Nucleus accumbens (tissue), 56 donors: ENCODE measurements around the gene NPAS2.

ENCODE experiments used
- DNase-seq, 56 donors: peaks; one replicate each; lab custom pipeline; 2025; lab: John Stamatoyannopoulos, UW

The NPAS2 gene

DNA sequence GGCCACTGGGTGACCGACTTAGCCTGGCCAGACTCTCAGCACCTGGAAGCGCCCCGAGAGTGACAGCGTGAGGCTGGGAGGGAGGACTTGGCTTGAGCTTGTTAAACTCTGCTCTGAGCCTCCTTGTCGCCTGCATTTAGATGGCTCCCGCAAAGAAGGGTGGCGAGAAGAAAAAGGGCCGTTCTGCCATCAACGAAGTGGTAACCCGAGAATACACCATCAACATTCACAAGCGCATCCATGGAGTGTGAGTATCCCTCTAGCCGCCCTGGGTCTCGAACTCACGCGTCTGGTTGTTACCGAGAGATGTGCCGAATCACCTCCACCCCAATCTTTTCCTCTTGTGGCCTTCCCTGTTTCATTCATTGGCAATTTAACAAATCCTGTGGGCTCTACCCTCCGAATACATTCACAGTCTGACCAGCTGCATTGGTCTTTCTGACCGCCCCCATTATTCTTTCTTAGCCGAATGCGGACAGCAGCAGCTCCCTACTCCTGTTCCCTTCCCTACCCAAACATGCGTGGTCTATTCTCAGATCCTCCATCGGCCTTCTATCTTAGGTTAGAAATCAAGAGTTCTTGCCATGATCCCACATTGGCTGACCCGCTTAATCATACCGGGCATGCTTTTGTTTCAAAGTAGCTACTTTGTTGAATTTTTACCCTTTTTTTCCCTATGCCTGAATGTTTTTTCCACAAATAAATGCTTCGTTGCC is 182.8 kb downstream of the NPAS2 start:
- DNase-seq = peak in 1 of 56 donors; percentile 71

DNA sequence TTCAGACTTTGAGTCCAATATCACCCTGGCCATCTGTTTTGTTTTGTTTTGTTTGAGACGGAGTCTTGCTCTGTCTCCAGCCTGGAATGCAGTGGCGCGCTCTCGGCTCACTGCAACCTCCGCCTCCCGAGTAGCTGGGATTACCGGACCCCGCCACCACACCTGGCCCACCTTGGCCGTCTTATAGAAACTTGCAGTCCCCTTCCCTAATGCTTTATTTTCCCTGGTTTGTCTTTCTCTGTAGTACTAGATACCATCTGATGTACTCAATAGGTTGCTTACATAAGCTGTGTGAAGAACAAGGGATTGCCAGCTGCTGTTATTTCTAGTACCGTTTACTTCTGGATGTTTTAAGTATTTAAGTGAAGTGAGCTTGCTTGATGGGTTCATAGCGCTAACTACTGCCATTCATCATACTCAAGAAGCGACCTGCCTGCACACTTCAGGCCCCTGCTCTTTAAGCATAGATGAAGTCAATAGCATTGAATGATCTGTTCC is 183.4 kb downstream of the NPAS2 start:
- no peak for DNase-seq

DNA sequence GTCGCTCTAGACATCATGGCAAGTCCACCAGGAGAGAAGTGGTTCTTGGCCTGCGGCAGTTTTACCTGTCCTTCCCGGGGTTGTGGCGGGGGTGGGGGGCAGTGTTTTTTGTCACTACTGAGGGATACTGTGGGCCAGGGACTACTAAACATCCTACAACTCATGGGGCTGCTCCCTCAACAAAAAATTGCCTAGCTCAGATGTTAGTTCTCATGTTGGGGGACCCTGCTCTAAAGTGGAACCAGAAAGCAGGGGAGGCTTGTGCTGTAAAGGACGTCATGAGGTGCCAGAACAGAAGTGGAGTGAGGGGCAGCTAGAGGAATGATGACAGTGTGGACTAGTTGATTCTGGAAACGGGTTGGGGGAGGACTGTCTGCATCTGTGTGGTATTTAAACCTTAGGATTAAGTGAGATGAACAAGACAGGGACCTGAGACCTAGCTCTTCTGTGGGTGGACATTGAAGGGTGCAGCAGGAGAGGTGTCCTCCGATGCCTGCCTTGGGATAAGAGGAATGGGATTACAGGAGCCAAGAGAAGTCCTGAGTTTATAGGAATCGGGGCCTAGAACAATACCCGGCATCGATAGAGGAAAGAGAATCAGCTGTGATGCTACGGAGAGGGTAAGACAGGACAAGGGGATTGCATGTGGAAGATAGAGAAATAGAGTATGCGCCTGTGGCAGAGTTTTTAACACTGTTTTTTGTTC is 184.8 kb downstream of the NPAS2 start:
- no peak for DNase-seq

DNA sequence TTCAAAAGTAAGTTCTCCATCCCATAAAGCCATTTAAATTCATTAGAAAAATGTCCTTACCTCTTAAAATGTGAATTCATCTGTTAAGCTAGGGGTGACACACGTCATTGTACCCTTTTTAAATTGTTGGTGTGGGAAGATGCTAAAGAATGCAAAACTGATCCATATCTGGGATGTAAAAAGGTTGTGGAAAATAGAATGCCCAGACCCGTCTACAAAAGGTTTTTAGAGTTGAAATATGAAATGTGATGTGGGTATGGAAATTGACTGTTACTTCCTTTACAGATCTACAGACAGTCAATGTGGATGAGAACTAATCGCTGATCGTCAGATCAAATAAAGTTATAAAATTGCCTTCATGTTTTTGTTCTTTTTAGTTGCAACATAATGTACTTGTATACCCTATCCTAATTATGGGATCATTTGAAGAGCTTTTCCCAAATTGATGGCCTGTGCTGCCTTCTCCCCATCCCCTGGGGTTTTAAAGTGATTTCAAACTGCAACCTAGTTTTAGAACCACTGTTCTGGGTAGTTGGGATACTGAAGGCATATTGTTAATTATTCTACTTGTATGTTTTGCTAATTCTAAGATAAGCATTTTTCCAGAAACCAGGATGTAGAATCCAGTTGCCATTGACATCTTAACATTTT is 186.3 kb downstream of the NPAS2 start:
- DNase-seq = no peak

DNA sequence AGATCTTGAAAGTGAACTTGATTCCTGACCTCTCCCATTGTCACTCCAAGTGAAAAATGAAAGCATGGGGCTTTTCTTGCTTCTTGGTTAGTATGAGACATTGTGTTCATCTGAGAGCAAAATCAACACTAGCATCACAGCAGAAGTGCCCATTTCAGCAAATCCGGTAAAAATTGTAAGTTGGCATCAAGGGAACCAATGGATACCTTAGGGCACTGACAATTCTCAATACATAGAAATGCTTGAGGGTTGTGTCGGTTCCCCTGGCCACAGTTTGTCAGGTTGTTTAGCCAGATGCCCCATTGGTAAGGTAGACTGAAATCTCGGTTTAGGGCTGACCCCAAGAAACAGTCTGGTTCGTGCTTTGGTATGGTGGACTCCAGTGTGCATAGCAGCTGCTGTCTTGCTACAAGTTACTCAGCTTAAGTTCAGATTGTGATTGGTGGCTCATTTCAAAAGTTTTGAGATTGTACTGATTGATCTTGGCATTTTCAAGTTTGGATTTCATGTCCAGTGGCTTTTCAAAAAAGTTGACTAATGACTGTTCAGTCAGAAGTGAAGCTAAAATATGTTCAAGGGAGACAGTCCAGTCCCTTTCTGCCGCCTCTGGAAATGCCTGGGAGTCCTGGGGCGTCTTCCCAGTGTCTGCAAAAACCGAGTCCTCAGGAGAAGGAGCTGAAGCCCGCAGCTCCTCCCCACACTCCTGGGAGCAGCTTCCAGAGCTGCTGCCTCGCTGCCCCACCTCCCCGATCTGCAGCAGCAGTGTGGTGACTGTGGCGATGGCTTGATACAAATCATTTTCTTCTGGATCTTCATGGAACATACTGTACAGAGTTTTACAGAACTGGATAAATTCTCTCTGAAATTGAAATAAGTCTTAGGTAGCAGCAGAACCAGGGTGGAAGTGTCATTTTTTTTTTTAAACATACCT is 187.7 kb downstream of the NPAS2 start:
- peak in 1 of 56 donors; percentile 31 for DNase-seq

DNA sequence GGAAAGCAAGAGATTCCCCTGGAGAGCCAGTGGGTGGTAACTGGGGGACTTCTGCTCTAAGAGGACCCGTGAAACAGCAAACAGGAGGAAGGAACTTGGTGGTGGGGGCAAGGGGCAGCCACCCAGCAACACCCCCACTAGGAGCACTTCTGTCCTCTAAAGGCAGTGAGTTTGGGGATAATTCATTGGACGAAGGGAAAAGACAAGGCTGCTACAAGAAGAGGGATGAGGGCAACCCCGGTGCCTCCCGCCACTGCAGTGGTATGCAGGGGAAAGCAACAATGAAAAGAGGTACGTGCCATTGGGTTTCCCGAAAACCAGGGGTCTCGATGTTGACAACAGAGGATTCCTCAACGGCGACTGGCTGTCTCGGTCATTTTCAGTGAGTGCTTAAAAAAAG is 191.2 kb downstream of the NPAS2 start:
- DNase-seq = no peak

DNA sequence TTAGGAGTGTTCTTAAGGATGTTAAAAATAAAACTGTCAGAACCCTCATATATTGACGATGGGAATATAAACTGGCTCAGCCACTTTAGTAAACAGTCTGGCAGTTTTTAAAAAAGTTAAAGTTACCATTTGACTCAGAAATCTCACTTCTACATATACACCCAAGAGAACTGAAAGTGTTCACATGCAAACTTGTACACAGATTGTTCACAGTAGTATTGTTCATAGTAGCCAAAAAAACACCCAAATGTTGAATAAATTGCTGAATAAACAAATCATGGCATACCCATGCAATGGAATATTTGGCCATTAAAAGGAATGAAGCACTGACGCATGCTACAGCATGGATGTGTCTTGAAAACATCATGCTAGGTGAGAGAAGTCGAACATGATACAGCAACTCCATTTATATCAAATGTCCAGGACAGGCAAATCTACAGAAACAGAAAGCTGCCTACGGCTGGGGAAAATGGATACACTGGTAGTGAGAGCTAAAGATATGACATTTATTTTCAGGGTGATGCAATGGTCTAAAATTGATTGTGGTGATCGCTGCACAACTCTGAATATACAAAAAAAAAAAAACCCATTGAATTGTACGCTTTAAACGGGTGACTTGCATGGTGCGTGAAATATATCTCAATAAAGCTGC is 192.2 kb downstream of the NPAS2 start:
- no peak for DNase-seq

DNA sequence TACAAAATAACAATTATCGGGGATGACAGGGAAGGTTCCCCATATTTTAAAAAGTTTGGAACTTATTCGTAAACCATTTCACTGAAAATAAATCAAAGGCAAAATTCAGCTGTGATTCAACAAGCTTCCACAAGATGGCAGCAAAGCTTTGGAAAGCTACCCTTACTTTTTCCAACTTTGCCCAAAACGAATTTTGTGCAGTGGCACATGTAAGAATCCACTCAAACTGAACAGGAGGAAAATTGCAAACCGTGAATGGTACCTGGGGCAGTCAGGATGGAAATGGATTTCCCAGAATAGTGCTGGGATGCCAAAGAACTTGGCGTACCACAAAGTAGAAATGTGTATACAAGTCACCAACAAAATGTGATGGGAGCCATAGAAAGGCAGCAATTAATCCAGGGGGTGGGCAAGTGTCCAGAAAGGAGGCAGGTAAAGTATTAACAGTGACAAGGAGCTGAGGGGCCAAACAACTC is 192.8 kb downstream of the NPAS2 start:
- DNase-seq = peak in 13 of 56 donors; percentile 6 to 58 (median 15)

DNA sequence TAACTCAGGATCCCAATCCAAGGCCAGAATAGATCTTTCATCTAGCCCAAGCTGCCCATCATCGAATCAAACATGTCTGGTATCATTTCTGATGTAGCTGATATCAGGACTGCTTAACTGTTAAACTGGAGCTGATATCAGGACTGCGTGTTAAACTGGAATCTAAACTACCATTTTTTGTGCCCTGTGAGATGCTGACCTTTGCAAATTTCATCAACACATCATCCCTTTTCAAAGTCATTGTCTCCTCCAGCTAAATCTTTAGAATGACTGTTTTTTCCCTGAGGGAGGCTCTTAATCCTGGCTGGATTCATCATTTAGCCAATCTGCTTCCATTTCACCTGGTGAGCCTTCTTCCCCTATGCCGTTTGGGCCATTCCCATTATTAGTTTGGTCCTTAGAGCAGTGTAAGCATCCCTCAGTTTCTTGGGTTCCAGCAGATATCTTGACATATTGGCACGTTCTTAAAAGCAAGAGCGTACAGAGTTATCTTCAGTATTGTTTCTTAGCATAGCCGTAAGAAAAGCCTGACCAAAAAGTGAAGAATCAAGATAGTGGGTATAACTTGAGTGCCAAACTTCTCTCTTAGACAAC is 194.4 kb downstream of the NPAS2 start:
- no peak for DNase-seq

DNA sequence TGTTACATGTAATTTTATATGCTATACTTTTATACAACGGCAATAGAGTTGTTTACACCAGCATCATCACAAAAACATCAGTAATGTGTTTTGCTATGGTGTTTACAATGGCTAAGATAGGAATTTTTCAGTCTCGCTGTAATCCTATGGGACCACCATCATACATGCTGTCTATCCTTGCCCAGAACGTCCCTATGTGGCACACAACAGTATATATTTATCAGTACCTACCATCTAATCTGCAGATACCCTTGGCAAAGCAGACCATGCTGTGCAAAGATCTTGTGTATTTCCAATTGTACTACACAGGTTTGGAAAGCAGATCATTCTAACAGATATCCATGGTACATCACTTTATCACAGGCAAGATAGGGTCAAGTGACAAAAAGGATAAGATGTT is 197.4 kb downstream of the NPAS2 start:
- DNase-seq = no peak

DNA sequence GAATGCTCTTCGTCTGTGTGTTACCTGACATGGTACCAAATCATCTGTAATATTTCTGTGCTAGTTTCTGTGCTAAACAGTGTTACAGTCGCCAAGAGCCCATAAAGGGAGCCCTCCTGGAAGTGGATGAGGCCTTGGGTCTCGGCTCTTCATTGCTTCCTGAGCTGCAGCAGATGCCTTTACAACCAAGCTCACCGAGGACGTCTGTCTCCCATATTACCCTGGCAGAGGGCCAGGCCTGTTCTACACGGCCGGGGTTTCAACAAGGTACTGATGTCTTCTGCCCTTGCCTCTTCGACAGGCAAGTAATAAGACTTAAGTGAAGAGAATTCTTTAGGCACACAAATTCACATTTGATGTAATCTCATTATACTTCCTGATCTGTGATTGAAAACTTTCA is 199.0 kb downstream of the NPAS2 start:
- DNase-seq = no peak

DNA sequence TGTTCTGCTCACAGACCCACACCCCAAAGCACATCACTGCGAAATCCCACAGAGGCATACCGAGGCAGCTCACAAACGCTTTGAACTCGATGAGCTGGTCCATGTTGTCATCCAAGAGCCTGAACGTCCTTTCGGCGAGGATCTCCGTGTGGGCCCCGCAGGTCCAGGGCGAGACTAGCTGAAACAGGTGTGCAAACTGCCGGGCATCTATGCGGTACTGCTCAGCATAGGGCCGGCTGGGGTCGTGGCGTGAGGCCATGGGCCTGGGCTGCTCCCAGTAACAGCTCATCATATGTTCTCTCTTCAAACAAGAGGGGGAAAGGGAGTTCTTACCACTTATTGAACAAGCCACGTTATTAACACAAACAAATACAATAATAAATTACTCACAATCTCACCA is 202.3 kb downstream of the NPAS2 start:
- no peak for DNase-seq

DNA sequence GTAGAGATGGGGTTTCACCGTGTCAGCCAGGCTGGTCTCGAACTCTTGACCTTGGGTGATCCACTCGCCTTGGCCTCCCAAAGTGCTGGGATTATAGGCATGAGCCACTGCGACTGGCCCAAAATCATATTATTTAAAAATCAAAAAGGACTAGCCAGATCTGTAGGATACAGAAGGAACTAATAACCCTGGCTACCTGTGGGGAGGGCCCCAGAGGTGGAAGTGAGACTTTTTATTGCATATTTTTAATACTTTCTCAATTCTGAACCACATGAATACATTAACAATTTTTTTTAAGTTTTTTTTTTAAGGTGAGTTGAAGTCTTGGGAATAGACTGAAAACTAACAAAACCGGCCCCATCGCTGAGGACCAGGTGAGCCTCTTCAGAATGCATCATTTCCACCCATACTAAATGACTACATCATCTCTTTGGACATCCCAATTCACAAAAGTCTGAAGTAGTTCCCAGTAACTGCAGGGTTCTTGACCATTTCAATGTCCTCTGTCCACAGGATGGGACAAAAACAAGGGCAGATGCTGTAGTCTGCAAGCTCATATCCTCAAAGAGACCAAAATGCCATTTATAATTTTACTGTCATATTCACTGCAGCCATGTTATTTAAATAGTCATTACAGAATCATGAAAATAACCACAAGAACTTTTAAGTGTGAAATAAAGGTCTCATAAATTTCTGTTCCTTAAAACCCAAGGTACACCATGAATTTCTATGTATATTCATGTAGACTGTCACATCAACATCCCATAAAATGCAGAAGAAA is 203.6 kb downstream of the NPAS2 start:
- no peak for DNase-seq

DNA sequence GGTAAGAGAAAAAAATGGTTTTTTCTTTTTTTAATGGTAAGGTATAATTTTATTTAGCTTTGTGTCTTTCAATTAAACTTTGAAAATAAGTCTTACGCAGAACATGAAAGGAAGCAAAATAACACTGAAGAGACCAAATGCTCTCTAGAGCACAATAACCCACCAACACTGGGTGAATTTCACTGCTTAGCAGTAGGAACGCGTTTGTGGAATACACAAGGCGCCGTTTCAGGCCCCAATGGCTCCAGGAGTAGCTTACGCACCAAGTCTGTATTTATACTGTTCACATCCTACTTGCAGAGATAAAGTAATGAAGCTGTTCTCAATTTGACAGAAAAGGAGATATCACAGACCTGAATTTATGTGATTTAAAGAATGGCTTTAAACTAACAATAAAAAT is 205.6 kb downstream of the NPAS2 start:
- DNase-seq = no peak

DNA sequence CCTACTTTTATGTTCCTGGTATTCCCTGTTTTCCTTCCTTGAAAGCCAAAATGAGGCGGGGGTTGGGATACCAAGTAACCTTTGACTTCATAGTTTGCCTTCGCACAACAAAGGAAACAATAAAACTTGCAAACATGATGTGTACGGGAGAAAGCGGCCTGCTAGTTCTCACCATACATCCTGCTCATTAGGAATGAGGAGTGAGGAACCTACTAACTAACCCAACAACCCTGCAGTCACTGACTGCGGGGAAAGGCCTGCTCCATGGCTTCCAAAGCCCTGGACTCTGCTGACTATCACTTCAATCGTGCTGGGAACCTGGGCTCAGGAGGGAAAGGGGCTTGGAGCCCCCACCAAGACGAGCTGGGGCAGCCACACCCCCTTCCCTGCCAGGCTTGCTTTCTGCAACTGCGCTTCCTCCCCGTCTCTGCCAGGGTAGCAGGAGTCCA is 206.3 kb downstream of the NPAS2 start:
- no peak for DNase-seq

DNA sequence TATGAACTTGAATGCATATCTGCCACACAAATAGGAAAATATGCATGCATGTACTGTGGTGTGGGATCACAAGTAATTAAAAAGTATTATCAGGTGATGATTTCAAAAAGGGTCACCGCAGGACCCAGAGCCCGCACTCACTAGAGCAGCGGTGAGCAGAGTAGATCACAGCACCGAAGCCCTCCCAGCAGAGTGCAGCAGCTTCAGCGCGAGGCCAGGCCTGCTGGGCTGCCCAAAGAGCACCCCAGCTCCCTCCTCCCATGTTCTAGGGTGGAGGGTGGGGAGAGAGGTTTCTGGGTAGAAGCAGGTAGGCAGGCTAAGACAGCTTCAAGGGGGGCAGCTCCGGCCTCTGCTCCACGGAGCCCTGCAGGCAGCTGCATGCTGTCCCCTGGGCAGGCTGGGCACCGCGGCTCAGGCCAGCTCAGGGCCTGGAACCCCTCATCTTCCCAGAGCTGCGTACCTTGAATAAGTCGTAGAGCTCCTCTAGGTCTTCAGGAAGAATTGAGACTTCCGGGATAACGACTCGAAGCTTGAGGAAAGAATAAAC is 207.1 kb downstream of the NPAS2 start:
- DNase-seq = no peak

DNA sequence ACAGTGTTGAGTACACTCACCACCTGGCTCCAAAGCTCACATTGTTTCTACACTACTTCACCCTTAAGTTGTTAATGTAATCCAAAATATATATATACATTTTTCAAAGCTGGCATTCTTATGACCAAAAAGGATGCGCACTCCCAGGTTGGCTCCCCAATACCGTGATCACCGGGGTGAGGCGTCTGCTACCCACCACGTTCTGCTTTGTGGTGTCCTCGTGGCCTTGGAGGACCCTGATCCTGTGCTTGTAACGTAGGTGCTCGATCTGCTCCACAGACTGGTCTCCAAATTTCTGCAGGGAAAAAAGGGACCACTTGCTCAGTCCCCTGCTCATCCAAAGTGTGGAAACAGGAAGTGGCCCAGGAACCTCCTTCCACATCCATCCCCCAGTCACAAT is 207.9 kb downstream of the NPAS2 start:
- DNase-seq = no peak

DNA sequence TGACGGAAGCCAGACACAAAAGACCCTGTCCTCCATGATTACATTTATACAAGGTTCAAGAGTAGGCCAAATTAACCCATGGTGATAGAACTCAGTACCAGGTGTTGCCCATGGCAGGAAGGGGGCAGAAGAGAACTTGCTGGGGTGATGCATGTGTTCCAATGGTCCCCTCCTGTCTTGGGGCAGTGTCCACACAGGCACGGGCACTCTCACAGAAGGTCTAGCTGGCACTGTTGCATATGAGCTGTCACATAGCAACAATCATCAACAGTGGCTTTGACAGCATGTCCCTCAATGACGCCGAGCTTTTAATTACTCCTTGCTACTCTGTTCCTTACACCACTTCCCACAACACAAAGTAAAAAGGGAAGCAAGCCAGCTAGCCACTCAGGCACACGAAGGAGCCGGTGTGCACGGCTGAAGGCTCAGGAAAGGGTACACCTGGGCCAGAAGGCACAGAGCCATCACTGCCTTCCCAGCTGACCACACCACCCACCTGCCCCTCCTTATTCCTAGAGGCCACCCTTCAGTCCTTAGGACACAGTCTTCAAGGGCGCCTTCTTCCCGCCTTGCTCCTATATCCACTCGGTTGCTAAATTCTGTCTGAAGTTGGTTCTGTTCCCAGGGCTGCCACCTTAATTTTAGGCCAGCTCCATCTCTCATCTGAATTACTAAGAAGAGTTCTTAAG is 211.1 kb downstream of the NPAS2 start:
- no peak for DNase-seq
